ENCODE results near the gene ZNF714.

The ZNF714 gene

DNA sequence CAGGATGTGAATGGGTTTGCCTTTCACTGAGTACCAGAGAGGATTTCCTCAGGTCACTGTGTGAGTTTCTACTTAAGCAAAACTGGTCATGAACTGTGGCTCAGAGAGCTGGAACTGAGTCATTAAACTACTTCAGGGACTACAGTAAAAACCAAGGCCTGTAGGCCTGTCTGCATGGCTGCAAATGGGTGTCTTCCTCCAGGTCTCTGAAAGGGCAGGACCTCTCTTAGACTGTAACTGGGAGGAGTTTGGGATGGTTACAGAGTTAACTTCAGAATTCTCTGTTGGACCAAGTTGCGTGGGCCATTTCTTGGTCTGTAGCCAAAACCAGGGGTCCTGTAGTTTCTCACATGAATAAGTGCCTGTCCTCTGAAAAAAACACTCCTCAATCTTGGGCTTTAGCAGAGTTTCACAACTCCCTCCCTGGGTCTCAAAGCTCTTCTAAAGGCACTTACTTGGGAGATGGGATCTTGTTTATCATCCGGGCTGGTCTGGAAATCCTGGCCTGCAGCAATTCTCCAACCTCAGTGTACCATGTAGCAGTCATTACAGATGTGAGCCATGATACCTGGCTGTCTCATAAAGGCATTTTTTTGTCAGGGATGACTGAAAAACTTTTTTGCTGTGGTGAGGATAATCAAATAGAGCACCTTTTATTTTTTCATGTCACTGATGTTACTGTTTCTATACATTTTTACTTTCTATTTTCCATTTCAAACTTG, 19.7 kb downstream of the ZNF714 start:
- no peaks in the 10 kb centered on the region for H3K9me3 ChIP-seq (ENCODE audit: control insufficient read depth in 1 of 2, low read length in 2 of 2)
- H3K4me1 ChIP-seq (ENCODE audit: control insufficient read depth in 1 of 2, insufficient read depth in 2 of 2, low read length in 2 of 2): no peaks in the 10 kb centered on the region
- H3K36me3 ChIP-seq (ENCODE audit: control insufficient read depth in 1 of 2, insufficient read depth in 2 of 2, low read length in 2 of 2): no peaks in the 10 kb centered on the region
- no peak overlapping the region for H3K27ac ChIP-seq (ENCODE audit: low read length)
- no peak overlapping the region for H3K4me3 ChIP-seq (ENCODE audit: low read depth in 1 of 2, low read length in 2 of 2)
- no peaks in the 10 kb centered on the region for H3K27me3 ChIP-seq (ENCODE audit: low read depth, low read length)

- Histone ChIP-seq H3K9me3 (ENCODE audit: control insufficient read depth in 1 of 2, low read length in 2 of 2) (peaks cover 0 to 5% of the 10 kb centered on the region in 2 donors), H3K4me3 (ENCODE audit: low read depth in 1 of 2, low read length in 2 of 2) (no peak overlapping the region), H3K27me3 (ENCODE audit: low read depth, low read length) (no peaks in the 10 kb centered on the region), H3K4me1 (ENCODE audit: control insufficient read depth in 1 of 2, insufficient read depth in 2 of 2, low read length in 2 of 2) (no peaks in the 10 kb centered on the region), H3K27ac (ENCODE audit: low read length) (no peak overlapping the region), H3K36me3 (ENCODE audit: control insufficient read depth in 1 of 2, insufficient read depth in 2 of 2, low read length in 2 of 2) (peaks cover 0 to under 1% of the 10 kb centered on the region in 2 donors)
Measured at GRCh38 chr19:21109116-21109515, 27.1 kb downstream of the ZNF714 start.

DNA sequence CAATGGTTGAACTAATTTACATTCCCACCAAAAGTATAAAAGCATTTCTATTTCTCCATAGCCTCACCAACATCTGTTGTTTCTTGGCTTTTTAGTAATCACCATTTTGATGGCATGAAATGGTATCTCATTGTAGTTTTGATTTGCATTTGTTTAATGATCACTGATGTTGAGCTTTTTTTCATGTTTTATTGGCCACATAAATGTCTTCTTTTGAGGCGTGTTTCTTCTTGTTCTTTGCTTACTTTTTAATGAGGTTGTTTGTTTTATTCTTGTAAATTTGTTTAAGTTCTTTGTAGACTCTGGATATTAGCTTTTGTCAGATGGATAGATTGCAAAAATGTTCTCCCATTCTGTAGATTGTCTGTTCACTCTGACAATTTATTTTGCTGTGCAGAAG, 28.2 kb downstream of the ZNF714 start:
- peaks cover 0 to 8% of the 10 kb centered on the region in 2 donors for H3K36me3 ChIP-seq (ENCODE audit: control insufficient read depth in 1 of 2, insufficient read depth in 2 of 2, low read length in 2 of 2)
- no peak overlapping the region for H3K27ac ChIP-seq (ENCODE audit: low read length)
- H3K9me3 ChIP-seq (ENCODE audit: control insufficient read depth in 1 of 2, low read length in 2 of 2): peaks cover 0 to 11% of the 10 kb centered on the region in 2 donors
- H3K27me3 ChIP-seq (ENCODE audit: low read depth, low read length): no peaks in the 10 kb centered on the region
- H3K4me1 ChIP-seq (ENCODE audit: control insufficient read depth in 1 of 2, insufficient read depth in 2 of 2, low read length in 2 of 2): no peaks in the 10 kb centered on the region
- no peak overlapping the region for H3K4me3 ChIP-seq (ENCODE audit: low read depth in 1 of 2, low read length in 2 of 2)

- H3K36me3 ChIP-seq (ENCODE audit: control insufficient read depth in 1 of 2, insufficient read depth in 2 of 2, low read length in 2 of 2): peaks cover 7 to 23% of the 10 kb centered on the region in 2 donors
Measured at GRCh38 chr19:21115430-21115829, 33.4 kb downstream of the ZNF714 start.

DNA sequence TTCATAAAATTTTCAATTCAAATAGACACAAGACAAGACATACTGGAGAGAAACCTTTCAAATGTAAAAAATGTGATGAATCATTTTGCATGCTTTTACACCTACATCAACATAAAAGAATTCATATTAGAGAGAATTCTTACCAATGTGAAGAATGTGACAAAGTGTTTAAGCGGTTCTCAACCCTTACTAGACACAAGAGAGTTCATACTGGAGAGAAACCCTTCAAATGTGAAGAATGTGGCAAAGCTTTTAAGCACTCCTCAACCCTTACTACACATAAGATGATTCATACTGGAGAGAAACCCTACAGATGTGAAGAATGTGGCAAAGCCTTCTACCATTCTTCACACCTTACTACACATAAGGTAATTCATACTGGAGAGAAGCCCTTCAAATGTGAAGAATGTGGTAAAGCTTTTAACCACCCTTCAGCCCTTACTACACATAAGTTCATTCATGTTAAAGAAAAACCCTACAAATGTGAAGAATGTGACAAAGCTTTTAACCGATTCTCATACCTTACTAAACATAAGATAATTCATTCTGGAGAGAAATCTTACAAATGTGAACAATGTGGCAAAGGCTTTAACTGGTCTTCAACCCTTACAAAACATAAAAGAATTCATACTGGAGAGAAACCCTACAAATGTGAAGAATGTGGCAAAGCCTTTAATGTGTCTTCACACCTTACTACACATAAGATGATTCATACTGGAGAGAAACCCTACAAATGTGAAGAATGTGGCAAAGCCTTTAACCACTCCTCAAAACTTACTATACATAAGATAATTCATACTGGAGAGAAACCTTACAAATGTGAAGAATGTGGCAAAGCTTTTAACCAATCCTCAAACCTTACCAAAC, 35.3 kb downstream of the ZNF714 start:
- peaks cover 7 to 23% of the 10 kb centered on the region in 2 donors for H3K36me3 ChIP-seq (ENCODE audit: control insufficient read depth in 1 of 2, insufficient read depth in 2 of 2, low read length in 2 of 2)
- no peaks in the 10 kb centered on the region for H3K4me1 ChIP-seq (ENCODE audit: control insufficient read depth in 1 of 2, insufficient read depth in 2 of 2, low read length in 2 of 2)

More at GRCh38 chr19:21115430-21115829, 33.4 kb downstream of the ZNF714 start:
- Histone ChIP-seq H3K27me3 (ENCODE audit: low read depth, low read length) (no peaks in the 10 kb centered on the region), H3K27ac (ENCODE audit: low read length) (no peak overlapping the region), H3K4me1 (ENCODE audit: control insufficient read depth in 1 of 2, insufficient read depth in 2 of 2, low read length in 2 of 2) (no peaks in the 10 kb centered on the region), H3K4me3 (ENCODE audit: low read depth in 1 of 2, low read length in 2 of 2) (no peak overlapping the region), H3K9me3 (ENCODE audit: control insufficient read depth in 1 of 2, low read length in 2 of 2) (peaks cover 0 to 11% of the 10 kb centered on the region in 2 donors)

DNA sequence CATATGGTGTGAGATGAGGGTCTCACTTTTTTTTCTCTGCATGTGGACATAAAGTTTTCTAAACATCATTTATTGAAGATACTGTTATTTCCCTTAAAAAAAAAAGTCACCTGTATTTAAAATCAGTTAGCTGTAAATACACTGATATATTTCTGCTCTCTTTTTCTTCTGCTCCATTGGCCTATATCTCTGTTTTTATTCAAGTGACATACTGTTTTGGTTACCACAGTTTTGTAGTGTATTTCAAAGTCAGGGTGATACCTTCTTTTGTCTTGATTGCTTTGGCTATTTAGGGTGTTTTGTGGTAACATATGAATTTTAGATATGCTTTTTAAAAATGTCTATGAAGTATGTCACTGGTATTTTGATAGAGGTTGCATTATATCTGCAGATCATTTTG, 44.1 kb downstream of the ZNF714 start:
- H3K4me1 ChIP-seq (ENCODE audit: control insufficient read depth in 1 of 2, insufficient read depth in 2 of 2, low read length in 2 of 2): no peaks in the 10 kb centered on the region
- H3K9me3 ChIP-seq (ENCODE audit: control insufficient read depth in 1 of 2, low read length in 2 of 2): no peaks in the 10 kb centered on the region
- no peaks in the 10 kb centered on the region for H3K36me3 ChIP-seq (ENCODE audit: control insufficient read depth in 1 of 2, insufficient read depth in 2 of 2, low read length in 2 of 2)
- H3K4me3 ChIP-seq (ENCODE audit: low read depth in 1 of 2, low read length in 2 of 2): no peak overlapping the region
- H3K27ac ChIP-seq (ENCODE audit: low read length): no peak overlapping the region
- no peaks in the 10 kb centered on the region for H3K27me3 ChIP-seq (ENCODE audit: low read depth, low read length)

More for the DNA sequence above, 35.3 kb downstream of the ZNF714 start:
- Histone ChIP-seq H3K27me3 (ENCODE audit: low read depth, low read length) (no peaks in the 10 kb centered on the region), H3K9me3 (ENCODE audit: control insufficient read depth in 1 of 2, low read length in 2 of 2) (peaks cover 0 to 11% of the 10 kb centered on the region in 2 donors), H3K4me3 (ENCODE audit: low read depth in 1 of 2, low read length in 2 of 2) (no peak overlapping the region), H3K27ac (ENCODE audit: low read length) (no peak overlapping the region)

- no peak overlapping the region for H3K27ac ChIP-seq (ENCODE audit: low read length)
- H3K9me3 ChIP-seq (ENCODE audit: control insufficient read depth in 1 of 2, low read length in 2 of 2): no peaks in the 10 kb centered on the region
- no peaks in the 10 kb centered on the region for H3K27me3 ChIP-seq (ENCODE audit: low read depth, low read length)
- H3K4me3 ChIP-seq (ENCODE audit: low read depth in 1 of 2, low read length in 2 of 2): no peak overlapping the region
- H3K4me1 ChIP-seq (ENCODE audit: control insufficient read depth in 1 of 2, insufficient read depth in 2 of 2, low read length in 2 of 2): no peaks in the 10 kb centered on the region
- no peaks in the 10 kb centered on the region for H3K36me3 ChIP-seq (ENCODE audit: control insufficient read depth in 1 of 2, insufficient read depth in 2 of 2, low read length in 2 of 2)
Measured at GRCh38 chr19:21127001-21127400, 45.0 kb downstream of the ZNF714 start.

DNA sequence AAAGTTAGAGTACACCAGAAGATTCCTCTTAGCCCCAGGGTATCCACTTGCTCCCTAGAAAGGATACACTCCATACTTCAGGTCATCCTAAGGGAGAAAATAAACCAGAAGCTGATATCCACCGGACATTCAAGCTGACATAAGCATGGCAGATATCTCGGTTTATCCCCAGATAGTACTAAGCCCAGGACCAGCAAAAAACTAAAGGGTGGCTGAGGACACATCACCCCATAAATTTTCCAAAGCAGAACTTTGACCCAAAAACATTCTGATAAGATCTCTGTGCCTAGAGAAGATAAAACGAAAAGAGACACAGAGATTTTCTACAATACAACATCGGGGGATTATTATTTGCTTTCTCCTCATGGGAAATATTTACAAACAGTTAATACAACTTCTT, 45.9 kb downstream of the ZNF714 start:
- H3K27ac ChIP-seq (ENCODE audit: low read length): no peak overlapping the region
- H3K27me3 ChIP-seq (ENCODE audit: low read depth, low read length): no peaks in the 10 kb centered on the region
- H3K4me1 ChIP-seq (ENCODE audit: control insufficient read depth in 1 of 2, insufficient read depth in 2 of 2, low read length in 2 of 2): no peaks in the 10 kb centered on the region
- no peak overlapping the region for H3K4me3 ChIP-seq (ENCODE audit: low read depth in 1 of 2, low read length in 2 of 2)
- H3K9me3 ChIP-seq (ENCODE audit: control insufficient read depth in 1 of 2, low read length in 2 of 2): no peaks in the 10 kb centered on the region
- no peaks in the 10 kb centered on the region for H3K36me3 ChIP-seq (ENCODE audit: control insufficient read depth in 1 of 2, insufficient read depth in 2 of 2, low read length in 2 of 2)

DNA sequence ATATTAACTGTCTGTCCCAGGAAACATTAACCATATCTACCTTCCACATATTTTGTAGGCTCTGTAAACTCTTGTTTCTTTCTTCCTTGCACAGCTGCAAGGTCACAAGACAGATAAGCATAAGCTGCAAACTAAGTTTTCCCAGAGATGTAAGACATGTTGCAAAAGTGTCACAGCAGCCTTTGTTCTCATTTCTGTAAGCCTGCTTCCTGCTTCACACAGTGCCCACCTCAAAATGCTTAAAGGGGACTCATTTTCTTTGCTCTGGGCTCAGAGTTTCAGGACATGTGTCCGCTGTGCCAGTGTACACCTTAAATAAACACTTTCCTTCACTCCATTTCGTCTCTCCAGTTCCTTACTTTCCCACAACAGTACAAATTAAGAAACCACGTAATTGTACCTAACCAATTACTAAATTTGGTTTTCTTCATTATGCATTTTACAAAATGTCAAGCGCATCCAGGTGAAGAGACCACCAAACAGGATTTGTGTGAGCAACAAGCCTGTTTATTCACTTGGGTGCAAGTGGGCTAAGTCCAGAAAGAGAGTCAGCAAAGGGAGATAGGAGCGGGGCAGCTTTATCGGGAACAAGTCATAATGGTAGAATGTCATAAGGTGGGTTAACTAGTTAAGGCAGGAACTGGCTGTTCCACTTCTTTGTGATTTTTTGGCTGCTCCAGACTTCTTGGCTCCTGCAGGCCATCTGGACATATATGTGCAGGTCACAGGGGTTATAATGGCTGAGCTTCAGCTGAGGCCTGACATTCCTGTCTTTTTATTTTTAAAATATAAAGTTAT, 47.1 kb downstream of the ZNF714 start:
- Histone ChIP-seq H3K9me3 (ENCODE audit: control insufficient read depth in 1 of 2, low read length in 2 of 2) (no peaks in the 10 kb centered on the region), H3K27me3 (ENCODE audit: low read depth, low read length) (no peaks in the 10 kb centered on the region), H3K4me1 (ENCODE audit: control insufficient read depth in 1 of 2, insufficient read depth in 2 of 2, low read length in 2 of 2) (no peaks in the 10 kb centered on the region), H3K4me3 (ENCODE audit: low read depth in 1 of 2, low read length in 2 of 2) (no peak overlapping the region), H3K27ac (ENCODE audit: low read length) (no peak overlapping the region), H3K36me3 (ENCODE audit: control insufficient read depth in 1 of 2, insufficient read depth in 2 of 2, low read length in 2 of 2) (no peaks in the 10 kb centered on the region)

DNA sequence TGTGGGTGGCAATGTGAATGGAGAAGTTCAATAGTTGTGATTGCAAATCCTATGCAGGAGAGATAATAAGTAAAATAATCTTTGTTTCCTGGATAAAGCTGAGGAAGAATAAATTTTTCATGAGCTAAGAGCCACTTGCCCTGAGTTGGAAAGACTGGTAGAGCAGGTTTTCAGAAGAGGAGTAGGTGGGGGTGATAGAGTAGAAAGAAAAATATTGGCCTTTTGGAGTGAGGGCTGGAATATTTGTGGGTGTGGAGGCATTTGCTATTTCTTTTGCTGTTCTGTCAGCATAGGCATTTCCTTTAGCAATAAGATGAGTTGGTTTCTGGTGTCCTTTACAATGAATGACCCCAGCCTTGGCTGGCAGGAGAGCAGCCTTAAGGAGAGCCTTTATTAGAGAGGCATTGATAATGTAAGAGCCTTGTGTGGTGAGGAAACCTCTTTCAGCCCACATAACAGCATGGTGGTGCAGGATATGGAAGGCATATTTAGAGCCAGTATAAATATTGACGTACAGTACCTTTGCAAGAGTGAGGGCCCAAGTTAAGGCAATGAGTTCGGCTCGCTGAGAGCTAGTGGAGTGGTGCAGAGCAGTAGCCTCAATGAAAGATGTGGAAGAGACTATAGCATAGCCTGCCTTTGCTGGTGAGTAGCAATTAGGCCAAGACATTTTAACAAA, 48.2 kb downstream of the ZNF714 start:
- H3K36me3 ChIP-seq (ENCODE audit: control insufficient read depth in 1 of 2, insufficient read depth in 2 of 2, low read length in 2 of 2): no peaks in the 10 kb centered on the region
- no peak overlapping the region for H3K4me3 ChIP-seq (ENCODE audit: low read depth in 1 of 2, low read length in 2 of 2)
- H3K4me1 ChIP-seq (ENCODE audit: control insufficient read depth in 1 of 2, insufficient read depth in 2 of 2, low read length in 2 of 2): no peaks in the 10 kb centered on the region
- no peaks in the 10 kb centered on the region for H3K9me3 ChIP-seq (ENCODE audit: control insufficient read depth in 1 of 2, low read length in 2 of 2)
- H3K27ac ChIP-seq (ENCODE audit: low read length): no peak overlapping the region
- H3K27me3 ChIP-seq (ENCODE audit: low read depth, low read length): no peaks in the 10 kb centered on the region
